Left cardiac atrium (tissue), 4 donors: Measurements from ENCODE around the gene RNF212B. TPM values are rescaled to one million over a fixed set of nuclear protein-coding genes. Genes with fewer than 3 reads are reported as not detected.

Experiments used
- ATAC-seq, 2 donors: fragments of 200-7000 bp; cut with Tn5 transposase; one replicate each; pipeline ENCODE4 v1.9.1; 2020; ENCODE audit warnings: mild to moderate bottlenecking in 2 of 2, moderate library complexity in 2 of 2
- DNase-seq: peaks from one replicate; pipeline ENCODE4 v3.0.0-alpha.2; 2020
- intact Hi-C, 2 donors: fragments of 100-400 bp; cut with DNase I; formaldehyde crosslinking; loops; one replicate each; pipeline versions ENCODE4 v1.14.1 to v1.15.1; 2022 to 2023
- total RNA-seq, 2 donors: library from RNA; stranded (reverse); fragmentation: NEBNext Ultra II Directional; extraction: Animal tissue kit (Norgen Biotek cat#: 25700); gene quantifications; one replicate each; pipeline ENCODE4 v1.2.1, GENCODE V29; 2021
- donor health status: DM: no; HTN: yes; CAD: no.
- donor health status: DM: no; HTN: yes; CAD: no; lungs with severe emphysema.
- donor health status: DM: yes; HTN: yes; CAD: no.
- donor health status: Dilated cardiomyopathy.

RNF212B gene
- total RNA-seq, 2 donors from 2014 or later: not detected

DNA sequence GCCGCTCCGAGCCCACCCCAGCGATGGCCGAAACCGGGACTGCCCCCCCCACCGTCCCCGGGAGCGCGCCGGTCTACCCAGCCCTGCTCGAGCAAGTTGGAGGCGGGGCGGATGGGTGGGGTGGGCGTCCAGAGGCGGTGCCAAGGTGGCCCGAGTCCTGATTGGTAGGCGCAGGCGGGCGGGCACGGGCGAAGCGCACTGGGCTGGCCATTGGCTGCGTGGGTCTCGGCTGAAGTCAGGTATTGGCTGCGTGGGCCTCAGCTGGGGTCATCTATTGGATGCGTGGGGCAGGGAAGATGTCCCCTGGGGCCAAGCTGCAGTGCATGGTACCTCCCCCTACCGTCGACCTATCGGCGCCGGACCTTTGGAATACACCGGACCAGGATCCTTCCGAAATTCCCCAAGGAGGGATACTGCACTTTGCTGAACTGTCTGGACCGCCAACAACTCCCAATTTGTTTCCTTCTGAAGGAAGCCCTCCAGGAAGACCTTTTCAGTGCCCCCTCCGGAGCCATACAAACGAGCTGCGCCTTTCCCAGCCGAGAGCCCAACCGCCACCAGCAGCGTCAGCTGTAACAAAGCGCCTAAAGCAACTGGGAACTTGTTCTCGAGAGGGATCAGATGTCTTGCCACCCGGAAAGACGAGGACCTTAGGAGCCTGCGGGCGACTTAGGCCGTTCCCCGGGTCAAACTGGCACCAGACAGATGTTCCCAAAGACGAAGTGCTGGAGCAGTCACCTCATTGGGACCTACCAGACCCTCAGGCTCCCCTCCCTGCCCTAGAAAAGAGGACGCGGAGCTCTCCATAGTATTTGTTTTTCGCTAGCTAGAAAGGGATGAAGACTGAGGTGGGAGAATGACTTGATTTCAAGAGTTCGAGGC lies 48.5 kb downstream of the RNF212B start, which contains the start of gene HOMEZ:
Gene HOMEZ (minus strand): TSS at position 113 of the 882 bp plus-strand sequence. CDS start 180 bp downstream, outside the sequence.
- ATAC-seq: peak; percentile 98 to 99
- intact Hi-C loops: no loop called here
- peak; percentile 99 for DNase-seq

GRCh38 chr14:23286902-23287479 lies 49.3 kb downstream of the RNF212B start:
- no peak for DNase-seq
- intact Hi-C loops: no loop called here
- no peak for ATAC-seq

DNA sequence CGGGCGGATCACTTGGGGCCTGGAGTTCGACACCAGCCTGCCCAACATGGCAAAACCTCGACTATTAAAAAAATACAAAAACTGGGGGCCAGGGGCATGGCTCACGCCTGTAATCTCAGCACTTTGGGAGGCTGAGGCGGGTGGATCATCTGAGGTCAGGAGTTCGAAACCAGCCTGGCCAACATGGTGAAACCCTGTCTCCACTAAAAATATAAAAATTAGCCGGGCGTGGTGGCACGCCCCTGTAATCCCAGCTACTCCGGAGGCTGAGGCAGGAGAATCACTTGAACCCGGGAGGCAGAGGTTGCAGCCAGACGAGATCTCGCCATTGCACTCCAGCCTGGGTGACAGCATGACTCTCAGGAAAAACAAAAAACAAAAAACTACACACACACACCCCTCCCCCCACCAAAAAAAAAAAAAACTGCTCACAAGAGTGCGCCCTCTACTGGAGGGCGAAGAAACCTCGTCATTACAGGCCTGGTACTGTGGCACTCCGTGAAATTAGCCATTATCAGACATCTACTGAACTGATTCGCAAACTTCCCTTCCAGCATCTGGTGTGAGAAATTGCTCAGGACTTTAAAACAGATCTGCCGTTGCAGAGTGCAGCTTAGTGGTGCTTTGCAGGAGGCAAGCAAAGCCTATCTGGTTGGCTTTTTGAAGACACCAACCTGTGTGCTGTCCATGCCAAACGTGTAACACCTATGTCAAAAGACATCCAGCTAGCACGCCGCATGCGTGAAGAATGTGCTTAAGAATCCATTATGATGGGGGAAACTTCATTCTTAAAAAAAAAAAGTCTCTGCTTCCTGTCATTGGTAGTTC lies 57.2 kb downstream of the RNF212B start:
- DNase-seq (peak; percentile 54), ATAC-seq (peak; percentile 62 to 68)
- intact Hi-C loops: loop anchor here in 1 of 2 donors (5.0 kb wide), 1 partner anchor 173 kb away; no protein-coding TSS in a partner anchor

DNA sequence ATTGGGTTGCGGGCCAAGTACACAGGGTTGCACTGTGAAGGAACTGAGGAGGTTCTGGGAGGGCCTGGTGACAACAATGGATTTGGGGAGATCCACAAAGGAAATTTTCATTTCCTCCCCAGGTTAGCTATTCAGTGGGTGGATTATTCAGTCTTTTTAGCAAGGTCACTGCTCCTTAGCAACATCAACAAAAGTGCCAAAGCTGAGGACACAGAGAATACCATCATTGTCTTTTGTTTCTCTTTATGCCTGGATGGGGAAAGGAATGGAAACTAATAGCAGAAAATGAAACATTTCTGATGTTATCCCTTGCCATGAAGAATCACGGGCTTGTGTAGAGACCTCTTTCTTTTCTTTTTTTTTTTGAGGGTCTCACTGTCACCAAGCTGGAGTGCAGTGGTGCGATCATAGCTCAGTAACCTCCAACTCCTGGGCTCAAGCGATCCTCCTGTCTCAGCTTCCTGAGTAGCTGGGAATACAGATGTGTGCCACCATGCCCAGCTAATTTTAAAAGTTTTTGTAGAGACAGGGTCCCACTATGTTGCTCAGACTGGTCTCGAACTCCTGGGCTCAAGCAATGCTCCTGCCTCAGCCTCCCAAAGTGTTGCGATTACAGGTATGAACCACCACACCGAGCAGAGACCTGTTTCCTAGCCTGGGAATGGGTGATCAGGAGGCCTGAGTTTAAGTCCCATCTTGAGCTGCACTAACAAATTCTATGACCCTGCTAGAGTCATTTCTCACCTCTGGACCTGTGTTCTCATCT lies 58.5 kb downstream of the RNF212B start:
- intact Hi-C loops: loop anchor here in 1 of 2 donors (5.0 kb wide), 1 partner anchor 174 kb away; no protein-coding TSS in a partner anchor
- DNase-seq: no peak

DNA sequence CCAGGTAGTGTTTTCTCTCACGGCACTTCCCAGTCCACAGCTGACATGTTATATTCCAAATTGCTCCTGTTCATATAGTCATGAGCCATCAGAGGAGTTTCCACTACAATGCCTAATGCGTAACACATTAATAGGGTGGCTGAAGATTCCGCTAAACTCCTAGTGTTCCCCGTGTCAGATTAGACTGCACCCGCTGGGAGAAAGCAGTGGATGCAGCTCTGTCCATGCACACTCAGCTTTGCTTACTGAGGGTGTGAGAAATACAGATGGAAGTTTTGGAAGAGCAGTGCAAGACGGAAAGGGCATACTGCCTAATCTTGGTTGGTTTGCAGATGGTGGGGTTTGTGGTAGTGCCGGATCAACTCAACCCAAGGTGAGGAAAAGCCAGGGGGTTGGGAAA lies 59.4 kb downstream of the RNF212B start:
- intact Hi-C loops: loop anchor here in 1 of 2 donors (5.0 kb wide), 1 partner anchor 175 kb away; no protein-coding TSS in a partner anchor
- no peak for ATAC-seq
- no peak for DNase-seq

More for the DNA sequence above, 58.5 kb downstream of the RNF212B start:
- ATAC-seq: no peak

- DNase-seq (no peak), ATAC-seq (no peak)
- intact Hi-C loops: loop anchor here in 1 of 2 donors (5.0 kb wide), 1 partner anchor 175 kb away; no protein-coding TSS in a partner anchor
These were observed 60.0 kb downstream of the RNF212B start for GRCh38 chr14:23297611-23298277.

- ATAC-seq (no peak), DNase-seq (no peak)
- intact Hi-C loops: loop anchor here in 1 of 2 donors (5.0 kb wide), 1 partner anchor 177 kb away; no protein-coding TSS in a partner anchor
These were observed 61.6 kb downstream of the RNF212B start for GRCh38 chr14:23299211-23299957.

DNA sequence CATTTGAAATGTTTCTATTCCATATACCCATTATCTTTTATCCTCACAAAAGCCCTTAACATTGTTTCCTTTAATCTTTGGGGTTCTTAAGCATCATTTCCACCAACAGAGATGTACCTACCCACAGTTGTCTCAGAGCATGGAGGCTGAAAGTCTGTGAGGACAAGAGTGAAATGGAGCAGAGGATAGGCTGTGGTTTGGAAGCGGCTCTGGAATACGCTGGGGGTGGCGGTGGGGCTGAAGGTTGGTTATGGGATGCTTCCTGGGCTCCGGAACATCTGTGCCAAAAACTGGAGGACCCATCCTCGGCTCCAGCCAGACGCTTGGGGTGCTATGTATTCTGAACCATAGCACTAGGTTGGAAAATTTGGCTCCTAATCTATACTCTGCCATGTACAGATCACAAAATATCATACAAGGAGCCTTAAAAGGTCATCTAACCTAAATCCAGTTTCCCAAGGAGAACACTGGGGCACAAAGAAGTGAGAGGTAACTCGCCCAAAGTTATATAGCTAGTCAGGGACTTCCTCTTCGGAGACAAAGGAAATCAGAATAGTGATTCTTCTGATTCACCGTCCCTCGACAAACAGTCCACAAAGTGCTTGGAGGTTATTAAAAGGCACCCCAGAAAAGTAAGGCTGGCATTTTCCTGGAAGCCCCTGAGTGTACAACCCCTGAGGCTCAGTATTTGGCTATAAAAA lies 62.4 kb downstream of the RNF212B start:
- no peak for ATAC-seq
- DNase-seq: no peak
- intact Hi-C loops: loop anchor here in 1 of 2 donors (5.0 kb wide), 1 partner anchor 178 kb away; no protein-coding TSS in a partner anchor

- ATAC-seq: peak; percentile 14 to 30
- DNase-seq: peak; percentile 65
- intact Hi-C loops: no loop called here
These were observed 63.0 kb downstream of the RNF212B start for GRCh38 chr14:23300687-23301223.

GRCh38 chr14:23301288-23301968 lies 63.7 kb downstream of the RNF212B start:
- intact Hi-C loops: no loop called here
- ATAC-seq: peak; percentile 87 to 90
- peak; percentile 98 for DNase-seq

GRCh38 chr14:23301969-23302289 lies 64.2 kb downstream of the RNF212B start:
- ATAC-seq (no peak), DNase-seq (no peak)
- intact Hi-C loops: no loop called here

- intact Hi-C loops: no loop called here
- DNase-seq (peak; percentile 73), ATAC-seq (peak; percentile 36 to 57)
These were observed 64.8 kb downstream of the RNF212B start, which contains the start of gene PPP1R3E for GRCh38 chr14:23302290-23303225. Gene PPP1R3E, minus strand, starts transcription at chr14:23302859. Its CDS starts 283 bp downstream, at chr14:23302576.

GRCh38 chr14:23306412-23307145 lies 68.8 kb downstream of the RNF212B start, which contains the start of gene BCL2L2:
Gene BCL2L2, plus strand, starts transcription at chr14:23306833. Its CDS starts 935 bp downstream, at chr14:23307768.
- peak; percentile 95 for DNase-seq
- intact Hi-C loops: no loop called here
- ATAC-seq: peak; percentile 72 to 76

DNA sequence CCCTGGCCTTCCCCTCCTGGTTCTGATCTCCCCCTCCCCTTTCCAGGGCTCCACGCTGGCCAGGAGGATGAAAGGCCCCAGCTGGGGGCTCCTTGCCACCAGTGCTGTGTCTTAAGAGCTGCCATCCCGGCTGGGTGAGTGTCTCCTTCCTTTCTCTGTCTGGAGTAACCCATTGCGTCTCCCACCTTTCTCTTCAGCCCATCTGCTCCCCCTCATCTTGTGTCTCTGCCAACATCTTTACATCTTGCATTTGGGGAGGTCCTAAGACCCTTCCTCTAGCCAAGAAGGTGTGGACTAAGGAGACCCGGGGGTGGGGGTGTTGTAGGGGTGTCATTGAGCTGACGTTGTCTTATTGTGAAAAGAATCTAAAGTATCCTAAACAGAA lies 69.4 kb downstream of the RNF212B start:
- ATAC-seq (no peak), DNase-seq (no peak)
- intact Hi-C loops: no loop called here
